Breast epithelium (tissue), 4 donors: ENCODE measurements around the gene CXCL16. TPM values are rescaled to one million over a fixed set of nuclear protein-coding genes. Genes with fewer than 3 reads are reported as not detected.
"Not testable (repeated sequence)": the region's sequence is repeated elsewhere in the genome, so short reads cannot be mapped to it uniquely, and the experiment has no call there.

ENCODE experiments used
- DNase-seq, 2 donors: peaks; one replicate each; pipeline ENCODE4 v3.0.0-alpha.2; 2019; ENCODE audit warnings: low spot score in 2 of 2
- H3K27ac ChIP-seq, 2 donors: fragments of 200-600 bp; sonication (generic) in 1 of 2; one replicate each; pipeline ENCODE4 v1.5.1; 2016 to 2019; ENCODE audit warnings: mild to moderate bottlenecking in 1 of 2
- H3K27me3 ChIP-seq, 2 donors: fragments of 200-600 bp; sonication (generic) in 1 of 2; one replicate each; pipeline versions ENCODE4 v1.5.1 to v1.6.0; 2017 to 2019; ENCODE audit warnings: control low read depth in 1 of 2, mild to moderate bottlenecking in 1 of 2
- H3K36me3 ChIP-seq: fragments of 200-600 bp; one replicate; pipeline ENCODE4 v1.5.1; 2019
- H3K4me1 ChIP-seq, 2 donors: fragments of 200-600 bp; sonication (generic); one replicate each; pipeline ENCODE4 v1.5.1; 2016 to 2019; ENCODE audit warnings: control low read depth in 1 of 2
- H3K4me3 ChIP-seq, 3 donors: fragments of 200-600 bp; sonication (generic); 1 replicate in 2 of 3; 2 replicates in 1 of 3; pipeline ENCODE4 v1.5.1; 2016 to 2019; ENCODE audit warnings: mild to moderate bottlenecking in 3 of 3, moderate library complexity in 2 of 3
- H3K9me3 ChIP-seq, 2 donors: fragments of 200-600 bp; sonication (generic) in 1 of 2; one replicate each; pipeline ENCODE4 v1.5.1; 2016 to 2019; ENCODE audit warnings: control low read depth in 1 of 2
- POLR2A ChIP-seq: fragments of 450-650 bp; IDR thresholded peaks from one replicate; pipeline ENCODE4 v1.6.1; 2016; ENCODE audit warnings: antibody characterized with exemption, mild to moderate bottlenecking, moderate library complexity
- POLR2AphosphoS5 ChIP-seq, 3 donors: sonication (generic); formaldehyde crosslinking; IDR thresholded peaks; one replicate each; pipeline ENCODE4 v1.6.1; 2017; ENCODE audit warnings: antibody characterized with exemption in 3 of 3
- intact Hi-C: fragments of 100-400 bp; cut with DNase I; formaldehyde crosslinking; loops from one replicate; pipeline ENCODE4 v1.15.1; 2023; ENCODE audit warnings: low total_unique reads
- total RNA-seq, 3 donors: library from RNA; depleted of rRNA; stranded (reverse); fragments of >200 nt; gene quantifications; one replicate each; pipeline ENCODE4 v1.1.0, GENCODE V29; 2016
- TF ChIP-seq, protein P1 (sequence below), 3 donors: fragments of 450-650 bp; IDR thresholded peaks; one replicate each; pipeline ENCODE4 v1.5.1; 2016 to 2017; ENCODE audit warnings: antibody characterized with exemption in 3 of 3, mild to moderate bottlenecking in 3 of 3, moderate library complexity in 3 of 3

CXCL16 gene
- total RNA-seq, 3 donors from 2014 or later: 13.8 to 25.8 (median 18.6) TPM

DNA sequence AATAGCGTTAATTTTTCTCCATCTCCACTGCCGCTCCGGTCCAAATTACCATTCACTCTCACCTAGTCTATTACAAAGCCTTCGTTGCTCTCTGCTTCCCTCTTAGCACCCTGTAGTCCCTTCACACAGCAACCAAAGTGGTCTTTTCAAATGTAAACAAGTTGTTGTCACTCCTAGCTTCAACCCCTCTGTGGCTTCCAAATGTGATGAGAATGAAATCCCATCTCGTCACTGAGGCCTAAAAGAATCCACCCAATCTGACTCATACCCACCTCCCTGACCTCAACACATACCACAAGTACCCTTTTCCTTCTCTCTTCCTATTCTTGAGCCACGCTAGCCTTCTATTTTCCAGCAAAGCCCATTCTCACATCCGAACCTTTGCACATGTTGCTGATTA is 33.6 kb downstream of the CXCL16 start:
- TF ChIP-seq POLR2AphosphoS5 (IDR thresholded peaks at IDR 0.05) (no peak), POLR2A (no peak)
- TF ChIP-seq, protein P1, sequence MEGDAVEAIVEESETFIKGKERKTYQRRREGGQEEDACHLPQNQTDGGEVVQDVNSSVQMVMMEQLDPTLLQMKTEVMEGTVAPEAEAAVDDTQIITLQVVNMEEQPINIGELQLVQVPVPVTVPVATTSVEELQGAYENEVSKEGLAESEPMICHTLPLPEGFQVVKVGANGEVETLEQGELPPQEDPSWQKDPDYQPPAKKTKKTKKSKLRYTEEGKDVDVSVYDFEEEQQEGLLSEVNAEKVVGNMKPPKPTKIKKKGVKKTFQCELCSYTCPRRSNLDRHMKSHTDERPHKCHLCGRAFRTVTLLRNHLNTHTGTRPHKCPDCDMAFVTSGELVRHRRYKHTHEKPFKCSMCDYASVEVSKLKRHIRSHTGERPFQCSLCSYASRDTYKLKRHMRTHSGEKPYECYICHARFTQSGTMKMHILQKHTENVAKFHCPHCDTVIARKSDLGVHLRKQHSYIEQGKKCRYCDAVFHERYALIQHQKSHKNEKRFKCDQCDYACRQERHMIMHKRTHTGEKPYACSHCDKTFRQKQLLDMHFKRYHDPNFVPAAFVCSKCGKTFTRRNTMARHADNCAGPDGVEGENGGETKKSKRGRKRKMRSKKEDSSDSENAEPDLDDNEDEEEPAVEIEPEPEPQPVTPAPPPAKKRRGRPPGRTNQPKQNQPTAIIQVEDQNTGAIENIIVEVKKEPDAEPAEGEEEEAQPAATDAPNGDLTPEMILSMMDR (IDR thresholded peaks at IDR 0.05): no peak
- Histone ChIP-seq H3K9me3 (no peaks in the 10 kb centered on the region), H3K36me3 (no peaks in the 10 kb centered on the region), H3K27ac (no peak overlapping the region), H3K27me3 (no peaks in the 10 kb centered on the region), H3K4me3 (no peak overlapping the region), H3K4me1 (peaks cover 0 to 7% of the 10 kb centered on the region in 2 donors)
- DNase-seq: no peak
- intact Hi-C loops: no loop called here

DNA sequence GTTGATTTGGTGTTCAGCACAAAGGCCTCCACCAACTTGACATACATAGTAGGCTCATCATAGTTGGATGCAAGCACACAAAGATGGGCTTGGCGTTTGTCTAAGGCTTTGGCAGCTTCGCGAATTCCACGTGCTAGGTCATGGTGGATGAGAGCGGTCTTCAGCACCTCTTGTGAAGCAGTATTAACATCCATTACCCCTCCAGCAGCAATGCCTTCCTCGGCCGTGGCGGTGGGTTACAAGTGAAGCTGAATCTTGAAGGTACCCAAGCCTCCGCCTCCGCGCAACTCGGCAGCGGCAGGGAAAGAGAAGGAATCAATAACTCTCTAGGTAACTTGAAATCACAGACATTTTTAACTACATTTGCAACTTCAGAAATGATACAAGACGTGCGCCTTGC is 34.7 kb downstream of the CXCL16 start:
- H3K27ac ChIP-seq: no peak overlapping the region
- DNase-seq: no peak
- no peaks in the 10 kb centered on the region for H3K27me3 ChIP-seq
- no peaks in the 10 kb centered on the region for H3K36me3 ChIP-seq
- H3K4me3 ChIP-seq: no peak overlapping the region
- TF ChIP-seq POLR2AphosphoS5 (IDR thresholded peaks at IDR 0.05) (no peak), POLR2A (no peak)
- TF ChIP-seq, protein P1 (IDR thresholded peaks at IDR 0.05): no peak
- intact Hi-C loops: no loop called here
- H3K4me1 ChIP-seq: peaks cover 0 to 7% of the 10 kb centered on the region in 2 donors
- H3K9me3 ChIP-seq: no peaks in the 10 kb centered on the region

DNA sequence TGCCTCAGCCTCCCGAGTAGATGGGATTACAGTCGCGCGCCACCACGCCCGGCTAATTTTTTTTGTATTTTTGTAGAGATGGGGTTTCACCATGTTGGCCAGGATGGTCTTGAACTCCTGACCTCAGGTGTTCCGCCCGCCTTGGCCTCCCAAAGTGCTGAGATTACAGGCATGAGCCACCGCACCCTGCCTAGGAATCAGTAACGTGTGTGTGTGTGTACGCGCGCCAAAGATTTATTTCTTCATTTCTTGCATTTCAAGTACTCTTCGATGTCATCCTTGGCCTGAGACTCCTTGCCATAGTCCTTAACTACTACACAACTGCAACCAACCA is 35.2 kb downstream of the CXCL16 start:
- H3K4me1 ChIP-seq, H3K36me3 ChIP-seq, intact Hi-C loops, H3K9me3 ChIP-seq, H3K27me3 ChIP-seq, DNase-seq: not testable (repeated sequence)
- H3K4me3 ChIP-seq: peak overlapping the region; percentile 78 to 95 (median 94)
- peak overlapping the region; percentile 77 to 92 for H3K27ac ChIP-seq

DNA sequence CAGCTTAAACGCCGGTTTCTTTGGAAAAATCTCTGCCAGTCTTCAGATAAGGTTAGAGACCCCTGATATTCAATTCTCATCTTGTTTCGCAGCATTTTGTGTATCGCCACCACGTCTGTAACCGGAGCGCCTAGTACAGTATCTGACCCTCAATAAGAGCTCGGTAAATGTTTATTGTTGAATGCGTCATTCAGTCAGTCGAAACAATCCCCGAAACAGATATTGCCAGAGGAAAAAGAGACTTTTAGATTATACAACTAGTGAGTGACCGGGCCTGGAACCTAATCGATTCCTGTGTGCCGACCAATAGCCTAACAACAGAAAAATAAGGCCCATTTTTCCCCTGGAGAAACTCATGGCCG is 36.4 kb downstream of the CXCL16 start:
- H3K27me3 ChIP-seq: no peaks in the 10 kb centered on the region
- no peak for DNase-seq
- intact Hi-C loops: no loop called here

DNA sequence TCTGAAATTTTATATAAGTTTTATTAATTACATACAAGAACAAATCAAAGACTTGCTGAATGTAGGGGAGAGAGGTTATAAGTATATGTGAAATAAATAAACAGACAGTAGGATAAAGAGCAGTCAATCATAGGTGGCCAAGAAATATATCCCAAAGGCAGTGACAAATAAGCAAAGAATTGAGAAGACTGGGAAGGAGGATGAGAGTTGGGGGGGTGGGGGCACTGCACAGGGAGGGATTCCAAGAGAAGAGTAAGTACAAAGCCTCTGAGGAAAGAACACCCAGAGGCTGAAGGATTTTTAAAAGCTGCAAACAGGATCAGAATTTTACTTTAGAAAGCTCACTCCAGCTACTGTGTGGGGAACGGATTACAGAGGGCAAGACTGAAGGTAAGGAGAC is 38.6 kb downstream of the CXCL16 start:
- Histone ChIP-seq H3K27me3 (no peaks in the 10 kb centered on the region), H3K4me1 (peaks cover 0 to 7% of the 10 kb centered on the region in 2 donors), H3K27ac (no peak overlapping the region), H3K36me3 (no peaks in the 10 kb centered on the region), H3K9me3 (no peaks in the 10 kb centered on the region), H3K4me3 (no peak overlapping the region)
- intact Hi-C loops: no loop called here
- DNase-seq: no peak
- TF ChIP-seq, protein P1 (IDR thresholded peaks at IDR 0.05): no peak
- no peak for TF ChIP-seq POLR2A
- no peak for TF ChIP-seq POLR2AphosphoS5 (IDR thresholded peaks at IDR 0.05)

More for the DNA sequence above, 36.4 kb downstream of the CXCL16 start:
- Histone ChIP-seq H3K36me3 (no peaks in the 10 kb centered on the region), H3K4me3 (peak overlapping the region; percentile 78 to 95 (median 94)), H3K4me1 (peaks cover 0 to 7% of the 10 kb centered on the region in 2 donors), H3K9me3 (no peaks in the 10 kb centered on the region), H3K27ac (peak overlapping the region; percentile 77 to 92)
- TF ChIP-seq, protein P1 (IDR thresholded peaks at IDR 0.05): no peak
- TF ChIP-seq POLR2A (no peak), POLR2AphosphoS5 (IDR thresholded peaks at IDR 0.05) (no peak)

DNA sequence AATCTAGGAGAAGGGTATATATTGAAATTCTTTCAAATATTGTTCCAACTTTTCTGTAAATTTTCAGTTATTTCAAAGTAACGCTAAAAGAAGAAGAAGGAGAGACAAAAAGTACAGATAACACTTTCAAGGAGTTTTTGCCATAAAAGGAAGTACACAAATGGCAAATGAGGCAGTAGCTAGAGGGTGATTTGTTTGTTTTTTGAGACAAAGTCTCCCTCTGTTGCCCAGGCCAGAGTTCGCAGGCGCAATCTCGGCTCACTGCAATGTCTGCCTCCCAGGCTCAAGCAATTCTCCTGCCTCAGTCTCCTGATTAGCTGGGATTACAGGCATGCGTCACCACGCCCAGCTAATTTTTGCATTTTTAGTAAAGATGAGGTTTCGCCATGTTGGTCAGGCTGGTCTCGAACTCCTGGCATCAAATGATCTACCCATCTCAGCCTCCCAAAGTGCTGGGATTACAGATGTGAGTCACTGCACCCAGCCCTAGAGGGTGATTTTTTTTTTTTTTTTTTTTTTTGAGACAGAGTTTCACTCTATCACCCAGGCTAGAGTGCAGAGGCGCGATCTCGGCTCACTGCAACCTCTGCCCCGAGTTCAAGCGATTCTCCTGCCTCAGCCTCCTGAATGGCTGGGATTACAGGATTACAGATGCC is 40.2 kb downstream of the CXCL16 start:
- H3K9me3 ChIP-seq, H3K36me3 ChIP-seq, H3K27me3 ChIP-seq, H3K4me3 ChIP-seq, intact Hi-C loops, H3K27ac ChIP-seq, H3K4me1 ChIP-seq, DNase-seq: not testable (repeated sequence)
